ENCODE data around the gene PROK1. TPM values are rescaled to one million over a fixed set of nuclear protein-coding genes. Genes with fewer than 3 reads are reported as not detected.

The PROK1 gene
- total and polyA plus RNA-seq, 2 of the 13 experiments (the other 11 are each of a cell fraction or from before 2014, with no cell fraction given): 0.07 TPM; not detected in 1

DNA sequence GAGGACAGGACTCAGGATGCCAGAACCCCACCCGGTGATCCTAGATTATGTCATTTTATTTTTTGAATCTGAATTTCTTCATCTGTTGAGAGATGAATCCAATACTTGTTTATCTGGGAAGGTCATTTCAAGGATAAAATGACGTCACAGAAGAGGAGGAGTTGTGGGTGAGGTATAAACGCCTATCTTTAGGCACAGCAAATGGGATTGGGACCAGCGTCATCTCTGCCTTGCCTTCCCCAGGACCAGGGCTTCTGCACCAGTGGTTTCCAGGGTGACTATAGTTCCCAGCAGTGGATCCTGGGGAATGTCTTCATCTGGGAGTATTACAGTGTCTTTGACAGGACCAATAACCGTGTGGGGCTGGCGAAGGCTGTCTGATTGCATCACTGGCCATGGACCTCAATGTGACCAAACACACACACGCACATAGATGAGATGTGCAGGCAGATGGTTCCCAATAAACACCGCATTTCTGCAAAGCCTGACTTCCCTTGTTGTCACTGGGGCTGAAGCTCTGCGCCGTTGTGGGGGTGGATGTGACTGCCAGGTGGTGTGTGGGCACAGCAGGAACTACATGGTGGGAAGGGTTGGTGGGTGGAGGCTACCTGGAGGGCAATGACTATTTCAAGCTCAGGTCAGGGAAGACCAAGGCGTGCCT, 40.0 kb downstream of the PROK1 start:
- Histone ChIP-seq H3K9me3 (ENCODE audit: low read length) (no peaks in the 10 kb centered on the region), H4K20me1 (ENCODE audit: insufficient read depth, low read length) (no peaks in the 10 kb centered on the region), H3K36me3 (replicated peaks in 1 of 2; ENCODE audit: control insufficient read depth in 1 of 2, insufficient read depth in 2 of 2, low read length in 2 of 2) (no peaks in the 10 kb centered on the region), H3K9ac (ENCODE audit: insufficient read depth, low read depth, low read length) (no peak overlapping the region), H3K27me3 (ENCODE audit: control insufficient read depth in 1 of 2, insufficient read depth in 2 of 2, low read length in 2 of 2) (no peaks in the 10 kb centered on the region; a peak in 2 of 5 replicates), H3K4me1 (ENCODE audit: insufficient read depth, low read length) (no peaks in the 10 kb centered on the region), H3K4me3 (replicated peaks in 1 of 3; ENCODE audit: insufficient read depth in 1 of 3, low read depth in 2 of 3, low read length in 3 of 3) (no peak overlapping the region), H3K27ac (ENCODE audit: extremely low read length, insufficient read depth, low read length) (no peak overlapping the region), H3K4me2 (ENCODE audit: low read depth, low read length) (no peak overlapping the region), H2AFZ (ENCODE audit: low read length) (no peak overlapping the region), H3K79me2 (ENCODE audit: insufficient read depth, low read length) (no peaks in the 10 kb centered on the region)
- in situ Hi-C loops (cut with HindIII; ENCODE audit: extremely low pct_ligation_motif_present, low pct_unique_long_range_greater_than_20kb): loop anchor here (10.0 kb wide), 1 partner anchor 286 kb away; no protein-coding TSS in a partner anchor
- WGBS (ENCODE audit: low lambda C conversion rate): 26% methylated on average over 10 of the region's 11 CpGs
- BruUV-seq (replicated peaks): no TSS peak
- CTCF ChIA-PET (ENCODE audit: low intra/inter-chr PET ratio, low total read pairs): no interaction called here
- POLR2A ChIA-PET: no interaction called here
- intact Hi-C loops (cut with micrococcal nuclease; ENCODE audit: unreplicated experiment): no loop called here
- no peak for ATAC-seq
- TF ChIP-seq CEBPB (IDR thresholded peaks at IDR 0.05; ENCODE audit: borderline replicate concordance, low read depth, low read length) (0 out of 2 replicates have a peak, but pooled peaks have one; percentile 27), ZNF652 (CRISPR knock-in tag; IDR thresholded peaks at IDR 0.05; ENCODE audit: borderline replicate concordance, low read depth) (no peak), TEAD3 (CRISPR knock-in tag; optimal IDR thresholded peaks at IDR 0.05; ENCODE audit: borderline replicate concordance) (no peak), ATF7 (IDR thresholded peaks at IDR 0.05) (peak; percentile 95), ATF7 (CRISPR knock-in tag; IDR thresholded peaks at IDR 0.05) (no peak), CREB1 (IDR thresholded peaks at IDR 0.05) (peak; percentile 96), CREB1 (CRISPR knock-in tag; IDR thresholded peaks at IDR 0.05) (no peak), ZNF230 (CRISPR knock-in tag; IDR thresholded peaks at IDR 0.05) (no peak)
- no peak for DNase-seq (ENCODE audit: low spot score)
- no peak for FAIRE-seq

DNA sequence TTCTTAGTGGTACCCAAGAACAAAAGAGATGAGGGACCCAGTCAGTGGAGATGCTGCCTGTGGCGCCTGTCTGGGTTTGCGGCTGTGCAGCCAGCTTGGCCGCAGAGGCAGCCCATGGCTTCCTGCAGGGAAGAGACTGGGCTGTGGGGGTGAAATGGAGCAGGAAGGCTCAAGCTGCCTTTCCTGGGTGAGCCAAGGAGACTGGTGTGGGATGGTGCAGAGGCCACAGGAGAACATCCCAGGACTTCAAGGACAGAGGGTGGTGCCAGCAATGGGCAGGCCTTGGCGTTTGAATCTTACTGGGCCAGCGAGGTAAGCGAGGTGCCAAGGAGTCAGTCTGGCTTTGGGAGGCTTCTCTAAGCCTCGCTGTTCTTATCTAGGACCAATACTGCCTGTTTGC, 41.6 kb downstream of the PROK1 start:
- in situ Hi-C loops (cut with HindIII; ENCODE audit: extremely low pct_ligation_motif_present, low pct_unique_long_range_greater_than_20kb): loop anchor here (10.0 kb wide), 1 partner anchor 288 kb away; no protein-coding TSS in a partner anchor

More for the DNA sequence above, 41.6 kb downstream of the PROK1 start:
- ChIA-PET CTCF (ENCODE audit: low intra/inter-chr PET ratio, low total read pairs) (no interaction called here), POLR2A (no interaction called here)
- H3K27ac ChIP-seq (ENCODE audit: extremely low read length, insufficient read depth, low read length): no peak overlapping the region
- no peaks in the 10 kb centered on the region for H3K4me1 ChIP-seq (ENCODE audit: insufficient read depth, low read length)
- H3K27me3 ChIP-seq (ENCODE audit: control insufficient read depth in 1 of 2, insufficient read depth in 2 of 2, low read length in 2 of 2): no peaks in the 10 kb centered on the region; a peak in 2 of 5 replicates
- ATAC-seq (no peak), FAIRE-seq (no peak), DNase-seq (ENCODE audit: low spot score) (no peak)
- no peak overlapping the region for H2AFZ ChIP-seq (ENCODE audit: low read length)
- H4K20me1 ChIP-seq (ENCODE audit: insufficient read depth, low read length): no peaks in the 10 kb centered on the region
- no peak overlapping the region for H3K4me2 ChIP-seq (ENCODE audit: low read depth, low read length)
- no peaks in the 10 kb centered on the region for H3K36me3 ChIP-seq (replicated peaks in 1 of 2; ENCODE audit: control insufficient read depth in 1 of 2, insufficient read depth in 2 of 2, low read length in 2 of 2)
- no peak for TF ChIP-seq ZBTB21 (CRISPR knock-in tag; IDR thresholded peaks at IDR 0.05)
- intact Hi-C loops (cut with micrococcal nuclease; ENCODE audit: unreplicated experiment): no loop called here
- H3K9me3 ChIP-seq (ENCODE audit: low read length): no peaks in the 10 kb centered on the region
- no TSS peak for BruUV-seq (replicated peaks)
- H3K4me3 ChIP-seq (replicated peaks in 1 of 3; ENCODE audit: insufficient read depth in 1 of 3, low read depth in 2 of 3, low read length in 3 of 3): no peak overlapping the region
- 36% methylated on average over 6 of the region's 7 CpGs for WGBS (ENCODE audit: low lambda C conversion rate)
- no peak overlapping the region for H3K9ac ChIP-seq (ENCODE audit: insufficient read depth, low read depth, low read length)
- H3K79me2 ChIP-seq (ENCODE audit: insufficient read depth, low read length): no peaks in the 10 kb centered on the region
